HG02678 (cell line): ENCODE data around the gene KRTAP10-3.

ENCODE experiments used
- ATAC-seq: cut with Tn5 transposase; IDR thresholded peaks from one replicate; pipeline ENCODE4 v1.9.1; 2021; ENCODE audit warnings: mild to moderate bottlenecking, moderate library complexity; ENCODE audit not compliant: unreplicated experiment

The KRTAP10-3 gene

DNA sequence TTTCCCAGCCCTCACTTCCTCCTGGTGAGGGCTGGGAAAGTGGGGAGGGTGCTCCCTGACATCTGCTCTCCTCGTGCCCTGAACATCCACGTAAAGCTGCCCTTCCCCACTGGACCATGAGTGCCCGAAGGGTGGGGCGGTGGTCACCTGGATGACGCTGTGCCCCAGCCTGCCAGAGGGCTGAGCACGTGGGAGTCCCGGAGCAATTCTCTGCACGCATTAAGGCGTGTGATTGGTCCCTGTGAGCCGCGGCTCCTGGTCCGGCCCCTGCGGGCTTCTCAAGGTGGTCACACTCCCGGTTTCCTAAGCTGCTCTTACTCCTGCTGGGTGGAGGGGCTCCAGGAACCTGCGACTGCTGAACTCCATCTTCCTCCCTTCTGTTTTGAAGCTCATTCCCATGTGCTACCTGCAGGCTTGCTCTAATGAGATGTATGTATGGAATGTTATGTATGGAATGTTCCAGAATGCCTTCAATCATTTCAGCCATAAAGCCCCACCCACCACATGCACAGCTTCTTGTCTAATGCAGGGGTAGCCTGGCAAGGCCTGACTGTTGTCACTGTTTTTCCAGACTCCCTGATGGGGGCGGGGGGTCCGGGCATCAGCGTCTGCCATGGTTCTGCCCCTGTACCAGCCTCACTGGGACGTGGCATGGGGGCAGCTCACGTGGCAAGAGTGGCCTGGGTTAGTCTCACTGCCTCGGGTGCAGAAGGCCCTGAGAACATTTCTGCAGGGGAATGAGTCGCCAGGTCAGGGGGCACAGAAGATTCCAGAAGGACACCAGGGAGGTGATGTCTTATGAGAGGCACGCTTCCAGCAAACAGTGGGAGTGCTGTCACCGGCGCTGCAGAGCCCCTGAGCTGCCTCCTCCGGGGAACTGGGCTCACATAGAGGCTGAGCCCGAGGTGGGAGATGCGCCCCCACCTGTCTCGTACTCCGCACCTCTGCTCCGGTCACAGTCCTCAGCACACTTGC lies 38.0 kb downstream of the KRTAP10-3 start:
- no peak for ATAC-seq

DNA sequence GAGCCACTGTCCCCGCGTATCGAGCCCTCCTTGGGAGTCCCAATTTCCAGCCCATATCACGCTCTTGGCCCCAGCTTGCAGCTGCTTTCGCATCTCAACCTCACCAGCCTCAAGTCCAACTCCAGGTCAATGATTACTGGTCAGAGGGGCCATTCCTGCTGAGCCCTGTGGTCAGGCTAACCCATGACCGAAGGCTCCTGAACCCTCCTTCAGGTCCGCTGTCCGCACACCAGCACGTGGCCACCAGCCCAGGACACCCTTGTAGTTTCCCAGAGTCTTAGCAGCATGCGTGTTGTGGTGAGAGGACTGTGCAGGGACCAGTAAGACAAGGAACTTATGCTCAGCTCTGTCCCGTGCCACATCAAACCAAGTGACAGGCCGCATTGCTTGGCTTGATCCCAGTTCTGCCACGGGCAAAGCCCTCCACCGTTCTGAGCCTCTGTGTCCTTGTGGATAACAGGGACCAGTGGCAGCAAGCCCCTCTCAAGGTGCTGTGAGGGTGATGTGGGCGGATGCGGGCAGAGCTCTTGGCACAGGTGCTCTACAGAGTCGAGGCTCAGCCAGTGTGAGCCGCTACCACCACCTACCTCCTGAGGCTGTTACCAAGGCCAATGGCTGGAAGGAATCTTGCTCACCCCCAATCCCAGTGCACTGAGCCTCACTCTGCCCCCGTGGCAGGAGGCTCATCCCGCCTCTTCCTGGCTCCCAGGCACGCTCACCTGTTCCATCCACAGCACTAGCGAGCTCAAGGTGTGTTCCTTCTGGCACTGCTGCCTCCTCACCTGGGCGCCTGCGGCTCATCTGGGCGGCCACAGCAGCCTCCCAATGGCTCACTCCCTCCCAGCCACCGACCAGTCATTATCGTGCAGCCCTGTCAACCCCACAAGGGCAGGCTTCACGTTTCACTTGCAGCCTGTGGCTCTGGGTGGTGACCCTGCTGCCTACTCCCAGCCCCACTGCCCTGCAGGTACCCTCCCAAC lies 39.0 kb downstream of the KRTAP10-3 start:
- no peak for ATAC-seq

GRCh38 chr21:44518686-44519085 lies 39.9 kb downstream of the KRTAP10-3 start:
- no peak for ATAC-seq

DNA sequence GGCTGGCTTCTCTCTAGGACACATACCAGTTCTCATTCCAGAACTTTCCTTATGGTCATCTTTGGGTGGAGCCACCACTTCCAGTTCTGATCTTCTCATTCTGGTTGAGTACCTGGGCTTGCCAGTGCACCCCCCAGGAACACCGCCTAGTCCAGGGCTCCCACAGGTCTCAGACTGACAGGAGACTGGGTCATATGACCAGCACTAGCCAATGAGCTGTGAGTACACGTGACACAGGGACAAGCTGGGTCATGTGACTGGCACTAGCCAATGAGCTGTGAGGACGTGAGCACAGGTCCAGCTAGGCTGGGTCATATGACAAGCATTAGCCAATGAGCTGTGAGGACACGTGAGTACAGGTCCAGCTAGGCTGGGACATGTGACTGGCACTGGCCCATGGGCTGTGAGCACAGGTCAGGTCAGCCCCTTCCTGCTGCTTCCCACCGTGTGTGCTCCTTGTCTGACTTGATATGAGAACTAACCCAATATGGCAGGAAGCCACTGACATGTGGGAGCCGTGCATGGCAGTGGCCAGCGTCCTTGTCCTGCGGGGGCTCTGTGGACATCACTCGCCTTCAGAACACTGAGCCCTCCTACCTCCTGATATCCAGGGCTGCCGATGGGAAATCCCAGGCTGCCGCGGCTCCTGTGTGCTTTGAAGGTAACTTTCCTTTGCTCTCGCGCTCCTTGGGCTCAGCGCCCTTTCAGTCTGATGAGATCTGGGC lies 41.3 kb downstream of the KRTAP10-3 start:
- ATAC-seq, result no peak

- no peak for ATAC-seq
Observed at GRCh38 chr21:44516828-44517174, 41.8 kb downstream of the KRTAP10-3 start.

- ATAC-seq, result no peak
Observed at GRCh38 chr21:44516342-44516741, 42.3 kb downstream of the KRTAP10-3 start.

GRCh38 chr21:44515359-44516165 lies 43.0 kb downstream of the KRTAP10-3 start:
- no peak for ATAC-seq

DNA sequence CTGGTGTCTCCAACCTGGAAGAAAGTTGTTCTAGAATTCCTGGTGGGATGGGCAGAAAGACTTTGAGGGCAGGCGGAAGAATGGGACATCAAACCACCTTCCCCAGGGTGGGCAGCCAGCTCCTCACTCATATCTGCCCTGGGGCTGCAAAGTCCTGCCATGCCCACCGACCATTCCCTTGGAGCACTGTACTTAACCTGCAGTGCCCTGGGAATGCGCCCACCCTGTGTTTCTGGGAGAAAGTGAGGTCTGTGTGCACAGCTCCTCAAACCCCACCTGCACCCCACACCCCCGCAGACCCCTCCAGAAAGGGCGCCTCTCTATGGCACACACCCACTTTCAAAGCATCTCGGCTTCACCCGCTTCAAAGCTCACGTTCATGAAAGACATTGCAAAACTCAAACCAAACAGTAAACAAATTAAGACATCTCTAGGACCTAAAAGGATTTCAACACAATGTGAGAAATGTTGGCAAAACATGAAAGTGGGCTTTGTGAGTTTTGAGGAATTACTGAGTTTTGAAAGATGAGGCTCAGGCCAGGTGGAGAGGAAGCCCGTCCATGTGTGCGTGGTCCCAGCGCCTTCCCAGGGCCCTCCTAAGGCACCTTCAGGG lies 43.7 kb downstream of the KRTAP10-3 start:
- ATAC-seq, result no peak

DNA sequence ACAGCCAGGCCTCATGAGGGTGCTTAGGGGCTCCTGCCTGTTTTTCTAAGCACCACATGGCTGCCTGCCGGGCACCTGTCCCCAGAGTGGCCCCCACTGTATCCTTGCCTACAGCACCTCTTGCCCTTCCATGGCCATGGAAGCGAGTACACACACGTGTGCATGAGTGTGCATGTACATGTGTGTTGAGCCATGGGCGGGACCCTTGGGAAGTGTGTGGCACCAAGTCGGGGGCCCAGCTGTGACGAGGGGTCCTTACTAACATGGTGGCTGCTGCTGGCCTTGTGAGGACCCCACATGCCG lies 44.4 kb downstream of the KRTAP10-3 start:
- ATAC-seq, result no peak

GRCh38 chr21:44513389-44514217 lies 45.0 kb downstream of the KRTAP10-3 start:
- no peak for ATAC-seq

GRCh38 chr21:44512496-44513388 lies 45.9 kb downstream of the KRTAP10-3 start:
- no peak for ATAC-seq

- ATAC-seq, result no peak
Observed at GRCh38 chr21:44511938-44512275, 46.7 kb downstream of the KRTAP10-3 start.

GRCh38 chr21:44511219-44511937 lies 47.2 kb downstream of the KRTAP10-3 start:
- ATAC-seq, result no peak

- no peak for ATAC-seq
Observed at GRCh38 chr21:44510508-44511218, 47.9 kb downstream of the KRTAP10-3 start.

- no peak for ATAC-seq
Observed at GRCh38 chr21:44510109-44510507, 48.5 kb downstream of the KRTAP10-3 start.

DNA sequence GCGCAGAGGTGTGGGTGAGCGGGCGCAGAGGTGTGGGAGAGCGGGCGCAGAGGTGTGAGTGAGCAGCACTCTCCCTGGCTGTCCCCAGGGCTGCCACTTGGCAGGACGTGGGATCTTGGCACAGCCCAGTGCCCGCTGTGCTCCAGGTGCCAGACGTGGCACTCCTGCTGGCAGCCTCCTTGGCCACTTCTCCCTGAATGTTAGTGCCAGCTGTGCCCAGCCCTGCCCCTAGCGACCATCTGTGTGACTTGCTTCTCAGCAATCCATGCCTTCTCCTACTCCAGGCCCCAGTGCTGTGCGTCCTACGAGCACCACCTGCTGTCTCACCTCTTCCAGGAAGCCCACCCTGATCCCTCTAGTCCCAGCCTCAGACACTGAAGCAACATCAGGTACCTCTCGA lies 49.1 kb downstream of the KRTAP10-3 start:
- ATAC-seq, result no peak
